Melanocyte of skin (primary cell): ENCODE data around the gene NUCB1. TPM values are rescaled to one million over a fixed set of nuclear protein-coding genes. Genes with fewer than 3 reads are reported as not detected.

ENCODE experiments used
- small RNA-seq, 2 donors: library from RNA; depleted of rRNA; stranded (forward); fragments of <200 nt; gene quantifications; one replicate each; pipeline ENCODE3, GENCODE V24; 2012
- total RNA-seq, 2 donors: library from RNA; depleted of rRNA; stranded (reverse); fragments of >200 nt; gene quantifications; 2 replicates each; pipeline ENCODE4 v1.2.3, GENCODE V29; 2012

The NUCB1 gene
- total RNA-seq = 100 to 1,000 TPM; 174 to 185 TPM

DNA sequence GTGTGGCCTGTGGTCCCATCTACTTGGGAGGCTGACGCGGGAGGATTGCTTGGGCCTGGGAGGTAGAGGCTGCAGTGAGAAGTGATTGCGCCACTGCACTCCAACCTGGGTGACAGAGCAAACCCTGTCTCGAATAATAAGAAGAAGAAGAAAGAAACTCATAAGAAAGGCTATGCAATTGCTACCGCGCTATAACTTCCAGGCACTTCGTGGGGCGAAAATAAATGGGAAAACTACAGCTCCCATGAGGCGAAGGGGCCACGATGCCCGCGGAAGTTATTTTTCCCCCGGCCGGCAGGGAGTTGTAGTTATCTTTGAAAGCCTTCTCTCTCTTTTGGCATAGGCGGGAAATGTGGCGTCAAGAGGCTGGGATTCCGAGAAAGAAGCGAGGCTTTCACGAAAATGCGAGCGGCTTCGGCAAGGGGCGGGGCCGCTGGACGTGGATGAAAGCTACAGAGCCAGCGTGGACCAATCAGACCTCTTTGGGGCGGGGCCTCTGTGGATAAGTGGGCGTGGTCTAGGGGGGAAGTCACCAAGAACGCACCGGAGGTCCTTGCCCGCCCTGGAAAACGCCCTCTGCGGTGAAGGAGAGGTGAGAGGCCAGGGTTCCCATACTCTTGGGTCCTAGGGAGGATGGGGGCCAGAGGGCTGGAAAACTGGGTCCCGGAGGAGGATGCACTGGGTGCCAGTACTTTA lies at the start of gene NUCB1:
NUCB1 (plus strand) TSS at position 532 of the 696 bp plus-strand sequence. CDS start 485 bp downstream, outside the sequence.

DNA sequence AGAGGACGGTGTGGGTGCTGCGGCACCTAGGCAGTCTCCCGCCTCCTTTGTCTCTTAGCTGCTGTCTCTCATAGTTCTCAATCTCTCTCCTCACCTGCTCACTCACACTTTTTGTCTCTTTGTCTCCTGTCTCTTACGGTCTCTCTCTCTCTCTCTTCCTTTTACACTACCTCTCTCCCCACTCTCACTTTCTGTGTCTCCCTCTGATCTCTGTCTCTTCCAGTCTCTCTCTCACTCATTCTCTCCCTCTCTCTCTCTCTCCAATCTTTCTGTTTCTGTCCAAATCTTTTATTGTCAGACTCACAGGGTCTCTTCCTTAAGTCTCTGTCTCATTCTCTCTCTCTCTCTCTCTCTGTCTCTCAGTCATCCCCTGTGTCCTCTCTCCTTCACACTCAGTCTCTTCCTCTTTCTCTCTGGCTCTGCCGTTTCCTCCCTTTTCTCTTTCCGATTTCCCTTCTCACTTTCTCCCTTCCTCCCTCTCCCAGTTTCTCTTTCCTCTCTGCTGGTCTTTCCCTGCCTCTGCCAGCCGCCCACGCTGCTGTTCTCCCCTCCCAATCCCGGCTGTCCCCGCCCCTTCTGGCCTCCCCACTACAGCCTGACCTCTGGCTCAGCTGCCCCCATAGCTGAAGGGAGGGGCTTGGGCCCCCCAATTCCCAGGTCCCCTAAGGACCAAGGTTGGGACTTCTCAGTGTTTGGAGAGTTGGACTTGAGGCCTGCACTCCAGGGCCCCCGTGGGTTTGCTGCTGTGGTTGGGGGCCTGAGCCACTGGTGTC lies 31.8 kb upstream of the NUCB1 start, which contains the start of gene PLEKHA4:
PLEKHA4 (minus strand) TSS at position 504 of the 773 bp plus-strand sequence. CDS start 997 bp downstream, outside the sequence.

DNA sequence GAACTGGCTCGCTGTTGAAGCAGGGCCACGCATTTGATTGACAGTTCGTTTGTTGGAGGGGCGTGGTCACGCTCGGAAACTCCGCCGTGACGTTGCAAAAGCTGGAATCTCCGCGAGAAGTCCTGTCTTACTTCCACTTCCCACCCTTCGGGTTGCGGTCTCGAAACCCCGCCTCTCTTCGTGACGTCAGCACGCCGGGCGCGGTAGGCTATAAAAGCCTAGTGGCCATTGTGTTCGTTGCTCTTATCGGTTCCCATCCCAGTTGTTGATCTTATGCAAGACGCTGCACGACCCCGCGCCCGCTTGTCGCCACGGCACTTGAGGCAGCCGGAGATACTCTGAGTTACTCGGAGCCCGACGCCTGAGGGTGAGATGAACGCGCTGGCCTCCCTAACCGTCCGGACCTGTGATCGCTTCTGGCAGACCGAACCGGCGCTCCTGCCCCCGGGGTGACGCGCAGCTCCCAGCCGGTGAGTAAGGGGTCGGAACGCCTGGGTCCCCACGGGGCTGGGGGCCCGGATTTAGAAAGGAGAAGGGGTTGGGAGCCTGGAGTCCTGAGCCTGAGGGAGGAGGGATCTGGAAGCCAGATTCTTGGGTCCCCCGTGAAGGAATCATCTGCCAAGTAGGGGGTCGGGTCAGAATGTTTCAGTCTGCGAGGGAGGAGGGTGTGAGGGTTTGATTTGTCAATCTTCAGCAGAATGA lies 27.8 kb upstream of the NUCB1 start, which contains the start of gene PPP1R15A:
PPP1R15A (plus strand) TSS at position 240 of the 702 bp plus-strand sequence. CDS start 813 bp downstream, outside the sequence.

GRCh38 chr19:48933382-48933932 lies 33.3 kb downstream of the NUCB1 start, which contains the start of gene DHDH:
Gene DHDH (plus strand): TSS chr19:48933699. CDS start chr19:48933722, 23 bp downstream.

GRCh38 chr19:48954595-48955307 lies 54.6 kb downstream of the NUCB1 start, which contains the start of gene BAX:
Gene BAX (plus strand): TSS chr19:48954875. CDS start chr19:48954929, 54 bp downstream.

GRCh38 chr19:48965040-48965805 lies 65.1 kb downstream of the NUCB1 start, which contains the start of gene FTL:
Gene FTL (plus strand): TSS chr19:48965309. CDS start chr19:48965508, 199 bp downstream.

Small RNAs within 50 kb of the gene (small RNA-seq; reads per million reads assigned to genes)
- 0 reads per million in 2 donors for gene AC026803.1

Other genes with a start within 250 kb of the NUCB1 start
- under 1 TPM; under 0.01 to 0.69 TPM for gene NTN5, start 227.3 kb upstream of the NUCB1 start, total RNA-seq
- under 1 TPM in 1 of 2 donors, not detected in 1; under 0.01 TPM for gene FUT2, start 204.3 kb upstream of the NUCB1 start, total RNA-seq
- gene MAMSTR, start 180.6 kb upstream of the NUCB1 start, total RNA-seq = 1 to 10 TPM in 1 of 2 donors, under 1 TPM in 1; 0.33 to 1.0 TPM
- 10 to 100 TPM in 1 of 2 donors, 1 to 10 TPM in 1; 3.0 to 26.8 TPM for gene RASIP1, start 159.7 kb upstream of the NUCB1 start, total RNA-seq
- gene IZUMO1, start 153.4 kb upstream of the NUCB1 start, total RNA-seq = under 1 TPM; 0.33 to 0.34 TPM
- gene FUT1, start 147.7 kb upstream of the NUCB1 start, total RNA-seq = 1 to 10 TPM in 1 of 2 donors, under 1 TPM in 1; 0.34 to 1.7 TPM
- not detected for gene FGF21, start 144.8 kb upstream of the NUCB1 start, total RNA-seq
- 10 to 100 TPM; 11.7 to 29.0 TPM for gene BCAT2, start 89.3 kb upstream of the NUCB1 start, total RNA-seq
- gene HSD17B14, start 63.8 kb upstream of the NUCB1 start, total RNA-seq = 1 to 10 TPM; 4.1 to 4.7 TPM
- gene PLEKHA4, start 31.7 kb upstream of the NUCB1 start, total RNA-seq = 10 to 100 TPM; 26.6 to 34.1 TPM
- gene PPP1R15A, start 27.9 kb upstream of the NUCB1 start, total RNA-seq = 10 to 100 TPM; 30.6 to 45.0 TPM
- under 1 TPM in 1 of 2 donors, not detected in 1; 0.34 TPM for gene TULP2, start 1.6 kb upstream of the NUCB1 start, total RNA-seq
- gene DHDH, start 33.4 kb downstream of the NUCB1 start, total RNA-seq = 1 to 10 TPM in 1 of 2 donors, under 1 TPM in 1; 0.33 to 1.0 TPM
- 10 to 100 TPM; 53.3 to 59.9 TPM for gene BAX, start 54.6 kb downstream of the NUCB1 start, total RNA-seq
- gene FTL, start 65.0 kb downstream of the NUCB1 start, total RNA-seq = 1,000 to 10,000 TPM; 2,131 to 3,816 TPM
- 10 to 100 TPM; 56.4 to 70.3 TPM for gene GYS1, start 93.0 kb downstream of the NUCB1 start, total RNA-seq
- gene RUVBL2, start 93.6 kb downstream of the NUCB1 start, total RNA-seq = 100 to 1,000 TPM; 182 to 358 TPM
- under 1 TPM in 1 of 2 donors, not detected in 1; 0.69 TPM for gene LHB, start 116.8 kb downstream of the NUCB1 start, total RNA-seq
- gene CGB3, start 124.0 kb downstream of the NUCB1 start, total RNA-seq = not detected
- not detected for gene CGB2, start 131.6 kb downstream of the NUCB1 start, total RNA-seq
- gene CGB1, start 136.6 kb downstream of the NUCB1 start, total RNA-seq = not detected
- gene CGB5, start 143.5 kb downstream of the NUCB1 start, total RNA-seq = not detected
- gene CGB8, start 148.8 kb downstream of the NUCB1 start, total RNA-seq = not detected
- under 1 TPM; 0.33 to 0.34 TPM for gene CGB7, start 157.4 kb downstream of the NUCB1 start, total RNA-seq
- not detected for gene NTF4, start 164.5 kb downstream of the NUCB1 start, total RNA-seq
- gene KCNA7, start 172.4 kb downstream of the NUCB1 start, total RNA-seq = not detected
- gene SNRNP70, start 185.1 kb downstream of the NUCB1 start, total RNA-seq = 100 to 1,000 TPM; 132 to 144 TPM
- gene LIN7B, start 214.1 kb downstream of the NUCB1 start, total RNA-seq = 1 to 10 TPM; 5.9 to 7.0 TPM
- 1 to 10 TPM in 1 of 2 donors, under 1 TPM in 1; 0.67 to 1.0 TPM for gene C19orf73, start 218.8 kb downstream of the NUCB1 start, total RNA-seq
- 1 to 10 TPM; 7.3 to 9.6 TPM for gene PPFIA3, start 219.2 kb downstream of the NUCB1 start, total RNA-seq